HG03025 (cell line): Measurements from ENCODE around the gene MCOLN2.
A peak's percentile ranks its signal among the peaks of the same experiment; 100 is the strongest.
"Not testable (repeated sequence)": the region's sequence is repeated elsewhere in the genome, so short reads cannot be mapped to it uniquely, and the experiment has no call there.

Experiments
- ATAC-seq: cut with Tn5 transposase; IDR thresholded peaks from one replicate; pipeline ENCODE4 v1.9.1; 2021; ENCODE audit warnings: mild to moderate bottlenecking, moderate library complexity; ENCODE audit not compliant: unreplicated experiment, low FRiP score

MCOLN2 gene

GRCh38 chr1:84996846-84997666 is at the start of gene MCOLN2:
MCOLN2 (minus strand) TSS chr1:84997113; CDS start chr1:84996872, 241 bp downstream.
- ATAC-seq, result peak; percentile 39

- no peak for ATAC-seq
These were observed 45.5 kb upstream of the MCOLN2 start for GRCh38 chr1:85042413-85042812.

- ATAC-seq, result no peak
These were observed 44.9 kb upstream of the MCOLN2 start for GRCh38 chr1:85041793-85042192.

GRCh38 chr1:85033221-85033620 is 36.3 kb upstream of the MCOLN2 start:
- ATAC-seq, result no peak

- no peak for ATAC-seq
These were observed 33.6 kb upstream of the MCOLN2 start for GRCh38 chr1:85030536-85030935.

- no peak for ATAC-seq
These were observed 31.2 kb upstream of the MCOLN2 start for GRCh38 chr1:85028151-85028550.

GRCh38 chr1:85027242-85027983 is 30.5 kb upstream of the MCOLN2 start:
- ATAC-seq, result peak; percentile 78

- ATAC-seq, result no peak
These were observed 29.0 kb upstream of the MCOLN2 start for GRCh38 chr1:85025940-85026339.

- no peak for ATAC-seq
These were observed 27.8 kb upstream of the MCOLN2 start for GRCh38 chr1:85024736-85025135.

- ATAC-seq, result no peak
These were observed 25.8 kb upstream of the MCOLN2 start for GRCh38 chr1:85022700-85023099.

- ATAC-seq, result no peak
These were observed 23.1 kb upstream of the MCOLN2 start for GRCh38 chr1:85019994-85020393.

GRCh38 chr1:85015826-85016225 is 18.9 kb upstream of the MCOLN2 start:
- ATAC-seq, result no peak

GRCh38 chr1:85005641-85006040 is 8.7 kb upstream of the MCOLN2 start:
- not testable (repeated sequence) for ATAC-seq

GRCh38 chr1:85001742-85002141 is 4.8 kb upstream of the MCOLN2 start:
- no peak for ATAC-seq

- no peak for ATAC-seq
These were observed 1.8 kb upstream of the MCOLN2 start for GRCh38 chr1:84998642-84999280.

GRCh38 chr1:84997667-84998600 is 1.0 kb upstream of the MCOLN2 start:
- ATAC-seq, result no peak

GRCh38 chr1:84995484-84996334 is 1.2 kb downstream of the MCOLN2 start:
- ATAC-seq, result peak; percentile 52

- ATAC-seq, result no peak
These were observed 5.6 kb downstream of the MCOLN2 start for GRCh38 chr1:84991097-84991920.
